PC-9 (cell line): ENCODE data around the gene ABI3BP. TPM values are rescaled to one million over a fixed set of nuclear protein-coding genes. Genes with fewer than 3 reads are reported as not detected.

ENCODE experiments used
- BruUV-seq: library from RNA; stranded (reverse); fragments of 400-500 nt; replicated peaks from 2 replicates; lab custom pipeline; 2021; lab: Mats Ljungman, UMichigan
- CTCF ChIA-PET: fragments of 300-600 bp; sonication (Branson Sonifier 250); formaldehyde crosslinking; loops from one replicate; lab custom pipeline; 2022; ENCODE audit warnings: antibody characterized with exemption; lab: Charles Lee
- POLR2A ChIA-PET: fragments of 300-600 bp; sonication (Branson Sonifier 250); formaldehyde crosslinking; loops from one replicate; lab custom pipeline; 2022; ENCODE audit warnings: antibody characterized with exemption; ENCODE audit not compliant: unreplicated experiment; lab: Charles Lee
- DNase-seq, 2 experiments: peaks; one replicate each; pipeline versions ENCODE4 v3.0.0 to v3.0.0-alpha.2; 2015 to 2022; ENCODE audit warnings: mixed read lengths in 1 of 2
- H2AFZ ChIP-seq: fragments of 200-600 bp; sonication (generic); 2 replicates; pipeline ENCODE4 v1.8.1; 2017; ENCODE audit warnings: antibody characterized with exemption
- H3F3A ChIP-seq: fragments of 200-600 bp; sonication (generic); 2 replicates; pipeline ENCODE4 v1.8.1; 2017; ENCODE audit warnings: antibody characterized with exemption, mild to moderate bottlenecking, low read depth; ENCODE audit not compliant: insufficient read depth
- H3K27ac ChIP-seq: fragments of 200-600 bp; sonication (generic); 2 replicates; pipeline ENCODE4 v1.6.1; 2016; ENCODE audit warnings: mixed run types
- H3K27me3 ChIP-seq: fragments of 200-600 bp; sonication (generic); 2 replicates; pipeline ENCODE4 v1.6.1; 2016; ENCODE audit warnings: low read depth, mixed run types; ENCODE audit not compliant: insufficient read depth
- H3K36me3 ChIP-seq: fragments of 200-600 bp; sonication (generic); 2 replicates; pipeline ENCODE4 v1.6.1; 2016; ENCODE audit warnings: low read depth, mixed run types
- H3K4me1 ChIP-seq: fragments of 200-600 bp; sonication (generic); replicated peaks from 2 replicates; pipeline ENCODE4 v1.6.1; 2016; ENCODE audit warnings: mixed run types; ENCODE audit not compliant: insufficient read depth
- H3K4me2 ChIP-seq: fragments of 200-600 bp; sonication (generic); 2 replicates; pipeline ENCODE4 v1.6.1; 2017; ENCODE audit warnings: mixed run types
- H3K4me3 ChIP-seq: fragments of 200-600 bp; sonication (generic); 2 replicates; pipeline ENCODE4 v1.6.1; 2016; ENCODE audit warnings: mixed run types
- H3K79me2 ChIP-seq: fragments of 200-600 bp; sonication (generic); 2 replicates; pipeline ENCODE4 v1.6.1; 2017; ENCODE audit warnings: low read depth, mixed run types
- H3K9me2 ChIP-seq: fragments of 200-600 bp; sonication (generic); 2 replicates; pipeline ENCODE4 v1.8.1; 2017; ENCODE audit warnings: mild to moderate bottlenecking; ENCODE audit not compliant: insufficient read depth
- H3K9me3 ChIP-seq: fragments of 200-600 bp; sonication (generic); 2 replicates; pipeline ENCODE4 v1.8.1; 2016; ENCODE audit warnings: low read depth; ENCODE audit not compliant: insufficient read depth
- H4K20me1 ChIP-seq: fragments of 200-600 bp; sonication (generic); 2 replicates; pipeline ENCODE4 v1.8.1; 2017; ENCODE audit not compliant: insufficient read depth
- CTCF ChIP-seq: fragments of 200-600 bp; sonication (generic); conservative IDR thresholded peaks from 2 replicates; pipeline ENCODE4 v1.6.1; 2017; ENCODE audit warnings: mixed run types, antibody characterized with exemption, mild to moderate bottlenecking, moderate library complexity
- EZH2 ChIP-seq: fragments of 200-600 bp; sonication (generic); IDR thresholded peaks from 2 replicates; pipeline ENCODE4 v1.8.0; 2017; ENCODE audit warnings: antibody characterized with exemption, low read depth
- intact Hi-C: fragments of 100-400 bp; cut with micrococcal nuclease; formaldehyde crosslinking; loops from one replicate; pipeline ENCODE4 v1.10.0; 2022; ENCODE audit not compliant: unreplicated experiment
- total RNA-seq: library from RNA; stranded (reverse); gene quantifications from 2 replicates; pipeline ENCODE4 v1.2.3, GENCODE V29; 2021

The ABI3BP gene
- total RNA-seq, 1 experiment from 2014 or later, result 4.2 TPM

GRCh38 chr3:101026881-101027280 is 33.7 kb upstream of the ABI3BP start:
- intact Hi-C loops, result no loop called here
- POLR2A ChIA-PET, result no interaction called here

GRCh38 chr3:101026244-101026643 is 33.0 kb upstream of the ABI3BP start:
- POLR2A ChIA-PET, result interaction anchor here (0.6 kb wide), 1 partner anchor 63 kb away, joined by 3 read pairs; no protein-coding TSS in a partner anchor
- Histone ChIP-seq H3K27me3 (no peaks in the 10 kb centered on the region), H2AFZ (no peak overlapping the region), H3K4me2 (no peak overlapping the region), H3K27ac (no peak overlapping the region), H3K9me3 (peaks cover 16% of the 10 kb centered on the region), H3K9me2 (no peaks in the 10 kb centered on the region), H3K79me2 (no peaks in the 10 kb centered on the region), H3K4me3 (no peak overlapping the region), H3K36me3 (no peaks in the 10 kb centered on the region), H4K20me1 (no peaks in the 10 kb centered on the region), H3F3A (no peaks in the 10 kb centered on the region), H3K4me1 (0 out of 2 replicates have a peak, but pooled peaks cover 4% of the 10 kb centered on the region)
- BruUV-seq, result no TSS peak
- intact Hi-C loops, result no loop called here
- CTCF ChIA-PET, result no interaction called here
- peak in 1 of 2 experiments; percentile 27 for DNase-seq
- TF ChIP-seq CTCF (no peak), EZH2 (no peak)

More at GRCh38 chr3:101026881-101027280, 33.7 kb upstream of the ABI3BP start:
- H3K27me3 ChIP-seq, result no peaks in the 10 kb centered on the region
- CTCF ChIA-PET, result no interaction called here
- no TSS peak for BruUV-seq
- no peaks in the 10 kb centered on the region for H3F3A ChIP-seq
- no peak overlapping the region for H3K27ac ChIP-seq
- H3K4me2 ChIP-seq, result no peak overlapping the region
- H3K36me3 ChIP-seq, result no peaks in the 10 kb centered on the region
- no peaks in the 10 kb centered on the region for H3K79me2 ChIP-seq
- DNase-seq, result peak in 1 of 2 experiments; percentile 32
- H4K20me1 ChIP-seq, result no peaks in the 10 kb centered on the region
- no peak overlapping the region for H2AFZ ChIP-seq
- no peak overlapping the region for H3K4me3 ChIP-seq
- H3K4me1 ChIP-seq, result 0 out of 2 replicates have a peak, but pooled peaks cover 4% of the 10 kb centered on the region
- TF ChIP-seq EZH2 (no peak), CTCF (no peak)
- peaks cover 22% of the 10 kb centered on the region for H3K9me3 ChIP-seq
- H3K9me2 ChIP-seq, result no peaks in the 10 kb centered on the region

- no TSS peak for BruUV-seq
- no peak overlapping the region for H2AFZ ChIP-seq
- H3K9me3 ChIP-seq, result peaks cover 4% of the 10 kb centered on the region; the same call in 1 of the 2 replicates
- H3K9me2 ChIP-seq, result no peaks in the 10 kb centered on the region
- intact Hi-C loops, result no loop called here
- H3K27ac ChIP-seq, result no peak overlapping the region
- ChIA-PET POLR2A (no interaction called here), CTCF (no interaction called here)
- no peaks in the 10 kb centered on the region for H3K27me3 ChIP-seq
- H4K20me1 ChIP-seq, result no peaks in the 10 kb centered on the region
- no peak for TF ChIP-seq CTCF
- no peak for TF ChIP-seq EZH2
- H3K36me3 ChIP-seq, result no peaks in the 10 kb centered on the region
- no peak overlapping the region for H3K4me2 ChIP-seq
- no peaks in the 10 kb centered on the region for H3F3A ChIP-seq
- no peak overlapping the region for H3K4me3 ChIP-seq
- no peak for DNase-seq
- no peaks in the 10 kb centered on the region for H3K4me1 ChIP-seq
- no peaks in the 10 kb centered on the region for H3K79me2 ChIP-seq
These were observed 27.3 kb upstream of the ABI3BP start for GRCh38 chr3:101020351-101021015.
